OCI-LY3 (cell line): ENCODE data around the gene PPP2R5A.

ENCODE experiments used
- H2AFZ ChIP-seq: fragments of 200-600, 300-600 bp; shearing (Covaris generic); 2 replicates; pipeline ENCODE4 v1.6.0; 2014; ENCODE audit warnings: antibody characterized with exemption, low read depth, low read length
- H3K27ac ChIP-seq: fragments of 200-600, 300-600 bp; sonication (generic); 2 replicates; pipeline ENCODE4 v1.5.1; 2014; ENCODE audit warnings: mild to moderate bottlenecking, low read length, moderate library complexity, mixed read lengths
- H3K27me3 ChIP-seq: fragments of 200-600, 300-600 bp; sonication (generic); 2 replicates; pipeline ENCODE4 v1.6.1; 2014; ENCODE audit warnings: low read depth, low read length, mixed read lengths
- H3K36me3 ChIP-seq: fragments of 200-600, 300-600 bp; sonication (generic); replicated peaks from 2 replicates; pipeline ENCODE3; 2014; ENCODE audit warnings: low read depth, low read length, mixed read lengths
- H3K4me1 ChIP-seq: fragments of 300-600, 200-600 bp; sonication (generic); 2 replicates; pipeline ENCODE4 v1.6.1; 2014; ENCODE audit warnings: low read length, mixed read lengths
- H3K4me2 ChIP-seq: fragments of 200-600, 300-600 bp; sonication (generic); 2 replicates; pipeline ENCODE4 v1.6.1; 2014; ENCODE audit warnings: low read length, mixed read lengths
- H3K4me3 ChIP-seq: fragments of 300-600, 200-600 bp; sonication (generic); 2 replicates; pipeline ENCODE4 v1.5.1; 2014; ENCODE audit warnings: antibody characterized with exemption, mild to moderate bottlenecking, low read length, moderate library complexity
- H3K79me2 ChIP-seq: fragments of 300-600, 200-600 bp; shearing (Covaris generic); 2 replicates; pipeline ENCODE4 v1.6.1; 2014; ENCODE audit warnings: mild to moderate bottlenecking, low read length, mixed read lengths
- H3K9ac ChIP-seq: fragments of 300-600, 200-600 bp; shearing (Covaris generic); 2 replicates; pipeline ENCODE4 v1.6.0; 2014; ENCODE audit warnings: mild to moderate bottlenecking, low read length, moderate library complexity
- H3K9me3 ChIP-seq: fragments of 200-600, 300-600 bp; shearing (Covaris generic); 2 replicates; pipeline ENCODE4 v1.6.1; 2014; ENCODE audit warnings: low read length, mixed read lengths; ENCODE audit not compliant: insufficient read depth
- H4K20me1 ChIP-seq: fragments of 200-600, 300-600 bp; sonication (generic); 2 replicates; pipeline ENCODE4 v1.6.1; 2016; ENCODE audit warnings: low read length, mixed read lengths; ENCODE audit not compliant: insufficient read depth
- EZH2phosphoT487 ChIP-seq: fragments of 200-600 bp; shearing (Covaris generic); IDR thresholded peaks from 2 replicates; pipeline ENCODE4 v1.6.1; 2018; ENCODE audit warnings: antibody characterized with exemption, mixed run types, low read depth
- TF ChIP-seq, protein P1 (sequence below): fragments of 200-600, 300-600 bp; sonication (generic); IDR thresholded peaks from 2 replicates; pipeline ENCODE4 v1.5.1; 2014; ENCODE audit warnings: antibody characterized with exemption, low read length, low read depth

Gene PPP2R5A

DNA sequence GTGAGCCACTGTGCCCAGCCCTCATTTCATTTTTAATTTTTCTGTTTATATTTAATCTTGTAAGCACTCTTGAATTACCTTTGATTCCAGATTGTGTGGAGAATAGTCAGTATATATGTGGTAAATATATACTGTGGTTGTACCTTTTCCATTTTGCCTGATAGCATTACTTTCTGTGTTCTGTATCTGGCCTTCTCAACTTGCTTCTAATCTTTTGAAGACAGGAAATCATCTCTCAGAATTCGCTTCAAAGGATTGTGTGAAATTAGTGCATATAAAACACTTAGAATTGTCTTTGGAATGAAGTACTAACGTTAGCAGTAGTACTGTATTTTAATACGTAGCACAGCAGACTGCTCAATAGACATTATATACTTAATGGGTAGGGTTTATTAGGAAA, 37.9 kb downstream of the PPP2R5A start:
- TF ChIP-seq, protein P1, sequence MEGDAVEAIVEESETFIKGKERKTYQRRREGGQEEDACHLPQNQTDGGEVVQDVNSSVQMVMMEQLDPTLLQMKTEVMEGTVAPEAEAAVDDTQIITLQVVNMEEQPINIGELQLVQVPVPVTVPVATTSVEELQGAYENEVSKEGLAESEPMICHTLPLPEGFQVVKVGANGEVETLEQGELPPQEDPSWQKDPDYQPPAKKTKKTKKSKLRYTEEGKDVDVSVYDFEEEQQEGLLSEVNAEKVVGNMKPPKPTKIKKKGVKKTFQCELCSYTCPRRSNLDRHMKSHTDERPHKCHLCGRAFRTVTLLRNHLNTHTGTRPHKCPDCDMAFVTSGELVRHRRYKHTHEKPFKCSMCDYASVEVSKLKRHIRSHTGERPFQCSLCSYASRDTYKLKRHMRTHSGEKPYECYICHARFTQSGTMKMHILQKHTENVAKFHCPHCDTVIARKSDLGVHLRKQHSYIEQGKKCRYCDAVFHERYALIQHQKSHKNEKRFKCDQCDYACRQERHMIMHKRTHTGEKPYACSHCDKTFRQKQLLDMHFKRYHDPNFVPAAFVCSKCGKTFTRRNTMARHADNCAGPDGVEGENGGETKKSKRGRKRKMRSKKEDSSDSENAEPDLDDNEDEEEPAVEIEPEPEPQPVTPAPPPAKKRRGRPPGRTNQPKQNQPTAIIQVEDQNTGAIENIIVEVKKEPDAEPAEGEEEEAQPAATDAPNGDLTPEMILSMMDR = no peak
- no peak for TF ChIP-seq EZH2phosphoT487

DNA sequence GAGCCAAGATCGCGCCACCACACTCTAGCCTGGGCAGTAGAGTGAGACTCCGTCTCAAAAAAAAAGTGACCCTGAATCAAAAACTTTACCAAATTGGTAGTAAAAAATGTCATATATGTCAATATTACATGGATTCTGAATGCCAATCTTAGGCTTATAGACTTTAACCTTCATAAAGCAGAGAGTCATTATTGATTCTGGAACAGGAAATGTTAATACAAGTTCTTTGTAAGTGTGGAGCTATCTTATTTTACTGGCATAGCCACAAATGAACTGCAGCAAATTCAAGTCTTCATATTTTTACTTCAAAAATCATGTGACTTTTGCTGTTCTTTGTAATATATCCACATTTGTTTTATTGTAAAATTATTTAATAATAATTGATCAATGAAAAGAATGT, 41.3 kb downstream of the PPP2R5A start:
- peaks cover 4% of the 10 kb centered on the region; the same call in 1 of the 2 replicates for H3K79me2 ChIP-seq
- no peak overlapping the region for H3K4me2 ChIP-seq
- no peak overlapping the region for H3K9ac ChIP-seq
- TF ChIP-seq EZH2phosphoT487 = no peak
- TF ChIP-seq, protein P1 = no peak
- no peaks in the 10 kb centered on the region for H3K4me1 ChIP-seq
- H4K20me1 ChIP-seq = peaks cover 5% of the 10 kb centered on the region; the same call in 1 of the 2 replicates
- no peaks in the 10 kb centered on the region for H3K36me3 ChIP-seq
- no peaks in the 10 kb centered on the region for H3K9me3 ChIP-seq
- H3K4me3 ChIP-seq = no peak overlapping the region
- H3K27me3 ChIP-seq = no peaks in the 10 kb centered on the region
- H2AFZ ChIP-seq = no peak overlapping the region
- H3K27ac ChIP-seq = no peak overlapping the region

More for the DNA sequence above, 37.9 kb downstream of the PPP2R5A start:
- no peak overlapping the region for H3K4me2 ChIP-seq
- H3K4me1 ChIP-seq = no peaks in the 10 kb centered on the region
- no peak overlapping the region for H3K9ac ChIP-seq
- peaks cover under 1% of the 10 kb centered on the region; the same call in 1 of the 2 replicates for H4K20me1 ChIP-seq
- no peak overlapping the region for H3K27ac ChIP-seq
- H3K79me2 ChIP-seq = peaks cover 4% of the 10 kb centered on the region; the same call in 1 of the 2 replicates
- no peaks in the 10 kb centered on the region for H3K36me3 ChIP-seq
- no peak overlapping the region for H2AFZ ChIP-seq
- H3K27me3 ChIP-seq = no peaks in the 10 kb centered on the region
- no peaks in the 10 kb centered on the region for H3K9me3 ChIP-seq
- H3K4me3 ChIP-seq = no peak overlapping the region

DNA sequence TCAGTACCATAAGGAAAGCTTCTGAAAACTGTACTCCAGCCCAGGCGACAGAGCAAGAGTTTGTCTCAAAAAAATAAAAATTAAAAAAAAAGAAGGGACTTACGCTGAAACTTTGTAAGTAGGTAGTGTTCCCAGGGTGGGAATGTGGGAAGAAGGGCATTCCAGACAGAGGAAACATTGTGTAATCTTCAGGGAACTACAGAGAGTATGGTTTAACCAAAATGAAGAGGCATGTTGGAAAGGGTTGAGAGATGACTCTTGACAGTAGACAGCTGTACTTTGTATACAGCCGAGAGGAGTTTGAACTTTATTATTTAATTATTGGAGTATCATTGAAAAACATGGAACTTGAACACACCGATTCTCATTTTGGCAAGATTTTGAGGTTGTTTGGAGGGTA, 43.0 kb downstream of the PPP2R5A start:
- H3K79me2 ChIP-seq = peaks cover 4% of the 10 kb centered on the region; the same call in 1 of the 2 replicates
- peaks cover 5% of the 10 kb centered on the region; the same call in 1 of the 2 replicates for H4K20me1 ChIP-seq

DNA sequence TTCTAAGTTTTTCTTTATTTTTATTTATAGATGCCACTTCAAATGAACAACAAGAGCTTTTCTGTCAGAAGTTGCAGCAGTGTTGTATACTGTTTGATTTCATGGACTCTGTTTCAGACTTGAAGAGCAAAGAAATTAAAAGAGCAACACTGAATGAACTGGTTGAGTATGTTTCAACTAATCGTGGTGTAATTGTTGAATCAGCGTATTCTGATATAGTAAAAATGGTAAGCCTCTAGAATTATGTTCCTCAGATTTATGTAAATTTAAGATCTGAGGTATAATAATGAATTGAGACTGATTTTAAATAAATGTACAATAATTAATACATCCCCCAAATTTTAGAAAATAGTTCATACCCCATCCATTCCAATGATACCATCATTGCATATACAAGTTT, 43.9 kb downstream of the PPP2R5A start:
- Histone ChIP-seq H3K27ac (no peak overlapping the region), H4K20me1 (peaks cover 5% of the 10 kb centered on the region; the same call in 1 of the 2 replicates), H3K79me2 (peaks cover 4% of the 10 kb centered on the region; the same call in 1 of the 2 replicates), H3K4me2 (no peak overlapping the region), H3K4me1 (no peaks in the 10 kb centered on the region), H2AFZ (no peak overlapping the region), H3K27me3 (no peaks in the 10 kb centered on the region), H3K36me3 (peaks cover 3% of the 10 kb centered on the region), H3K4me3 (no peak overlapping the region), H3K9ac (no peak overlapping the region), H3K9me3 (no peaks in the 10 kb centered on the region)
- TF ChIP-seq, protein P1 = no peak
- TF ChIP-seq EZH2phosphoT487 = no peak

More for the DNA sequence above, 43.0 kb downstream of the PPP2R5A start:
- Histone ChIP-seq H3K27me3 (no peaks in the 10 kb centered on the region), H3K27ac (no peak overlapping the region), H3K9ac (no peak overlapping the region), H3K36me3 (peaks cover 1% of the 10 kb centered on the region), H3K4me1 (no peaks in the 10 kb centered on the region), H3K4me2 (no peak overlapping the region), H3K9me3 (no peaks in the 10 kb centered on the region), H3K4me3 (no peak overlapping the region), H2AFZ (no peak overlapping the region)
- TF ChIP-seq, protein P1 = no peak
- TF ChIP-seq EZH2phosphoT487 = no peak
